Measurements from ENCODE around the gene CNGB1.
"Not testable (repeated sequence)": the region's sequence is repeated elsewhere in the genome, so short reads cannot be mapped to it uniquely, and the experiment has no call there.

DNA sequence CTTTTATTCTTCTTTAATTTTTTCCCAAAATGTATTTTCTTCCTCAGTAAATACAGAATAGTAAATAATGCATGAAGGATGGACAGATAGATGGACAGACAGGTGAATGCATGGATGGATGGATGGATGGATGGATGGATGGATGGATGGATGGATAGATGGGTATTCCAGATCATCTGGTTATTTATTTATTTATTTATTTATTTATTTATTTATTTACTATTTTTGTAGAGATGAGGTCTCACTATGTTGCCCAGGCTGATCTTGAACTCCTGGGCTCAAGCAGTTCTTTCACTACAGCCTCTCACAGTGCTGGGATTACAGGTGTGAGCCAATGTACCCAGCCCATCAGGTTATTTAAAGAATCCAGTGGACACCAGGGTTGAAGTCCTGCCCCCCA, 53.0 kb downstream of the CNGB1 start:
- not testable (repeated sequence) for TF ChIP-seq MXI1 (conservative IDR thresholded peaks at IDR 0.05; ENCODE audit: poor library complexity, severe bottlenecking); EP300 (conservative IDR thresholded peaks at IDR 0.05; ENCODE audit: poor library complexity, severe bottlenecking); TAF1 (IDR thresholded peaks at IDR 0.05; ENCODE audit: low read depth); EZH2 (IDR thresholded peaks at IDR 0.05; ENCODE audit: borderline replicate concordance, insufficient read depth, low read length, poor library complexity, severe bottlenecking); POLR2AphosphoS5 (IDR thresholded peaks at IDR 0.05)
- TF ChIP-seq, protein P1, sequence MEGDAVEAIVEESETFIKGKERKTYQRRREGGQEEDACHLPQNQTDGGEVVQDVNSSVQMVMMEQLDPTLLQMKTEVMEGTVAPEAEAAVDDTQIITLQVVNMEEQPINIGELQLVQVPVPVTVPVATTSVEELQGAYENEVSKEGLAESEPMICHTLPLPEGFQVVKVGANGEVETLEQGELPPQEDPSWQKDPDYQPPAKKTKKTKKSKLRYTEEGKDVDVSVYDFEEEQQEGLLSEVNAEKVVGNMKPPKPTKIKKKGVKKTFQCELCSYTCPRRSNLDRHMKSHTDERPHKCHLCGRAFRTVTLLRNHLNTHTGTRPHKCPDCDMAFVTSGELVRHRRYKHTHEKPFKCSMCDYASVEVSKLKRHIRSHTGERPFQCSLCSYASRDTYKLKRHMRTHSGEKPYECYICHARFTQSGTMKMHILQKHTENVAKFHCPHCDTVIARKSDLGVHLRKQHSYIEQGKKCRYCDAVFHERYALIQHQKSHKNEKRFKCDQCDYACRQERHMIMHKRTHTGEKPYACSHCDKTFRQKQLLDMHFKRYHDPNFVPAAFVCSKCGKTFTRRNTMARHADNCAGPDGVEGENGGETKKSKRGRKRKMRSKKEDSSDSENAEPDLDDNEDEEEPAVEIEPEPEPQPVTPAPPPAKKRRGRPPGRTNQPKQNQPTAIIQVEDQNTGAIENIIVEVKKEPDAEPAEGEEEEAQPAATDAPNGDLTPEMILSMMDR (IDR thresholded peaks at IDR 0.05; ENCODE audit: poor library complexity, severe bottlenecking), result not testable (repeated sequence)

All from neural cell (in vitro differentiated cells).